Fibroblast of lung (primary cell): Measurements from ENCODE around the gene VIPR2. TPM values are rescaled to one million over a fixed set of nuclear protein-coding genes. Genes with fewer than 3 reads are reported as not detected.

Experiments
- DNase-seq, 2 donors: peaks; one replicate each; pipeline versions ENCODE4 v3.0.0 to v3.0.0-alpha.2; 2010; ENCODE audit warnings: low read depth in 2 of 2
- H2AFZ ChIP-seq: 2 replicates; pipeline ENCODE4 v1.5.1; 2012; ENCODE audit warnings: low read length, control low read depth, inconsistent platforms
- H3K27ac ChIP-seq: 2 replicates; pipeline ENCODE4 v1.5.1; 2011; ENCODE audit warnings: low read length, control low read depth; ENCODE audit not compliant: insufficient read depth
- H3K27me3 ChIP-seq: 2 replicates; pipeline ENCODE4 v1.5.1; 2011; ENCODE audit warnings: mild to moderate bottlenecking, low read length; ENCODE audit not compliant: control insufficient read depth, insufficient read depth
- H3K36me3 ChIP-seq: 2 replicates; pipeline ENCODE4 v1.5.1; 2011; ENCODE audit warnings: low read length; ENCODE audit not compliant: control insufficient read depth, insufficient read depth
- H3K4me1 ChIP-seq: 2 replicates; pipeline ENCODE4 v1.5.1; 2011; ENCODE audit warnings: low read length; ENCODE audit not compliant: control insufficient read depth, insufficient read depth; ENCODE audit errors: extremely low read depth
- H3K4me2 ChIP-seq: 2 replicates; pipeline ENCODE4 v1.5.1; 2011; ENCODE audit warnings: low read length, control low read depth; ENCODE audit not compliant: insufficient read depth; ENCODE audit errors: extremely low read depth
- H3K4me3 ChIP-seq, 4 experiments: fragments of 200-600 bp in 1 of 4; sonication (generic) in 1 of 4; replicated peaks in 1 of 4; 2 replicates each; pipeline ENCODE4 v1.5.1; 2011 to 2016; ENCODE audit warnings: low read length in 4 of 4, low read depth in 3 of 4, mild to moderate bottlenecking in 3 of 4, control low read depth in 2 of 4, inconsistent platforms in 1 of 4, mixed read lengths in 1 of 4; ENCODE audit not compliant: insufficient read depth in 1 of 4; ENCODE audit errors: control extremely low read depth in 1 of 4
- H3K79me2 ChIP-seq: 2 replicates; pipeline ENCODE4 v1.5.1; 2012; ENCODE audit warnings: mild to moderate bottlenecking, low read length, inconsistent platforms; ENCODE audit not compliant: control insufficient read depth, insufficient read depth
- H3K9ac ChIP-seq: 2 replicates; pipeline ENCODE4 v1.5.1; 2011; ENCODE audit warnings: mild to moderate bottlenecking, low read length, control low read depth; ENCODE audit not compliant: insufficient read depth
- H3K9me3 ChIP-seq: 2 replicates; pipeline ENCODE4 v1.5.1; 2012; ENCODE audit warnings: low read depth, low read length; ENCODE audit not compliant: control insufficient read depth, insufficient read depth
- H4K20me1 ChIP-seq: 2 replicates; pipeline ENCODE4 v1.5.1; 2011; ENCODE audit warnings: low read length; ENCODE audit not compliant: control insufficient read depth, insufficient read depth; ENCODE audit errors: extremely low read depth
- CTCF ChIP-seq, 2 donors: IDR thresholded peaks in 1 of 2; conservative IDR thresholded peaks in 1 of 2; 1 replicate in 1 of 2; 2 replicates in 1 of 2; pipeline ENCODE4 v1.5.1; 2011 to 2012; ENCODE audit warnings: low read length in 2 of 2, control low read depth in 1 of 2, inconsistent platforms in 1 of 2, low read depth in 1 of 2, mild to moderate bottlenecking in 1 of 2
- EZH2 ChIP-seq: IDR thresholded peaks from 2 replicates; pipeline ENCODE4 v1.5.1; 2012; ENCODE audit warnings: low read length, control low read depth, mild to moderate bottlenecking; ENCODE audit errors: missing control alignments
- polyA plus RNA-seq, 2 donors: library from polyadenylated mRNA; depleted of rRNA in 1 of 2; stranded (reverse) in 1 of 2; unstranded in 1 of 2; fragments of >200 nt; gene quantifications; 2 replicates each; pipeline ENCODE4 v1.2.1, GENCODE V29; 2011 to 2012; ENCODE audit warnings: missing spikeins in 1 of 2
- total RNA-seq: library from RNA; depleted of rRNA; stranded (reverse); fragments of >200 nt; gene quantifications from 2 replicates; pipeline ENCODE4 v1.2.1, GENCODE V29; 2014

Gene VIPR2
- total and polyA plus RNA-seq, 2 donors (not counting 1 experiment from before 2014, with no cell fraction given) = not detected

- DNase-seq = no peak
- H3K4me1 ChIP-seq = no peaks in the 10 kb centered on the region
- no peak overlapping the region for H2AFZ ChIP-seq
- no peaks in the 10 kb centered on the region for H3K9me3 ChIP-seq
- H3K4me3 ChIP-seq = no peak overlapping the region
- H3K79me2 ChIP-seq = no peaks in the 10 kb centered on the region
- no peaks in the 10 kb centered on the region for H4K20me1 ChIP-seq
- H3K27me3 ChIP-seq = no peaks in the 10 kb centered on the region
- no peak overlapping the region for H3K27ac ChIP-seq
- H3K4me2 ChIP-seq = no peak overlapping the region
- TF ChIP-seq CTCF (conservative IDR thresholded peaks at IDR 0.05 in 1 of 2, IDR thresholded peaks at IDR 0.05 in 1 of 2; ENCODE audit: low read depth in 1 of 2, low read length in 2 of 2) = no peak
- no peak for TF ChIP-seq EZH2
- H3K36me3 ChIP-seq = no peaks in the 10 kb centered on the region
- no peak overlapping the region for H3K9ac ChIP-seq
These were observed 52.0 kb downstream of the VIPR2 start for GRCh38 chr7:159092701-159093121.

GRCh38 chr7:159091480-159092475, 52.9 kb downstream of the VIPR2 start:
- no peaks in the 10 kb centered on the region for H4K20me1 ChIP-seq
- no peak overlapping the region for H2AFZ ChIP-seq
- no peak overlapping the region for H3K9ac ChIP-seq
- no peaks in the 10 kb centered on the region for H3K36me3 ChIP-seq
- H3K4me3 ChIP-seq = no peak overlapping the region
- no peak overlapping the region for H3K4me2 ChIP-seq
- H3K9me3 ChIP-seq = no peaks in the 10 kb centered on the region
- TF ChIP-seq EZH2 (no peak), CTCF (conservative IDR thresholded peaks at IDR 0.05 in 1 of 2, IDR thresholded peaks at IDR 0.05 in 1 of 2; ENCODE audit: low read depth in 1 of 2, low read length in 2 of 2) (no peak)
- H3K4me1 ChIP-seq = no peaks in the 10 kb centered on the region
- no peaks in the 10 kb centered on the region for H3K79me2 ChIP-seq
- H3K27ac ChIP-seq = no peak overlapping the region
- H3K27me3 ChIP-seq = no peaks in the 10 kb centered on the region
- DNase-seq = no peak

- Histone ChIP-seq H3K79me2 (no peaks in the 10 kb centered on the region), H2AFZ (no peak overlapping the region), H3K36me3 (no peaks in the 10 kb centered on the region), H3K4me2 (no peak overlapping the region), H3K4me1 (no peaks in the 10 kb centered on the region), H3K9ac (no peak overlapping the region), H3K27me3 (no peaks in the 10 kb centered on the region), H4K20me1 (no peaks in the 10 kb centered on the region), H3K4me3 (no peak overlapping the region), H3K9me3 (no peaks in the 10 kb centered on the region), H3K27ac (no peak overlapping the region)
- TF ChIP-seq CTCF (conservative IDR thresholded peaks at IDR 0.05 in 1 of 2, IDR thresholded peaks at IDR 0.05 in 1 of 2; ENCODE audit: low read depth in 1 of 2, low read length in 2 of 2) (no peak), EZH2 (no peak)
- no peak for DNase-seq
These were observed 53.6 kb downstream of the VIPR2 start for GRCh38 chr7:159091041-159091440.
